GM10266 (cell line): ENCODE data around the gene E2F4.

Source experiments
- DNase-seq: peaks from one replicate; pipeline ENCODE4 v3.0.0; 2012; ENCODE audit errors: extremely low spot score
- CTCF ChIP-seq: IDR thresholded peaks from 2 replicates; pipeline ENCODE4 v1.5.1; 2012; ENCODE audit warnings: mild to moderate bottlenecking, low read depth; ENCODE audit not compliant: control insufficient read depth, insufficient read depth; ENCODE audit errors: missing control alignments

Gene E2F4

GRCh38 chr16:67207249-67208091, 15.5 kb downstream of the E2F4 start:
- TF ChIP-seq CTCF: no peak
- no peak for DNase-seq

- DNase-seq: no peak
- TF ChIP-seq CTCF: no peak
Observed at GRCh38 chr16:67208154-67208896, 16.4 kb downstream of the E2F4 start.

GRCh38 chr16:67209565-67209964, 17.6 kb downstream of the E2F4 start:
- no peak for TF ChIP-seq CTCF
- DNase-seq: no peak

GRCh38 chr16:67210069-67210937, 18.3 kb downstream of the E2F4 start:
- DNase-seq: no peak

GRCh38 chr16:67211674-67212073, 19.7 kb downstream of the E2F4 start:
- DNase-seq: no peak
- TF ChIP-seq CTCF: no peak

More at GRCh38 chr16:67210069-67210937, 18.3 kb downstream of the E2F4 start:
- no peak for TF ChIP-seq CTCF

DNA sequence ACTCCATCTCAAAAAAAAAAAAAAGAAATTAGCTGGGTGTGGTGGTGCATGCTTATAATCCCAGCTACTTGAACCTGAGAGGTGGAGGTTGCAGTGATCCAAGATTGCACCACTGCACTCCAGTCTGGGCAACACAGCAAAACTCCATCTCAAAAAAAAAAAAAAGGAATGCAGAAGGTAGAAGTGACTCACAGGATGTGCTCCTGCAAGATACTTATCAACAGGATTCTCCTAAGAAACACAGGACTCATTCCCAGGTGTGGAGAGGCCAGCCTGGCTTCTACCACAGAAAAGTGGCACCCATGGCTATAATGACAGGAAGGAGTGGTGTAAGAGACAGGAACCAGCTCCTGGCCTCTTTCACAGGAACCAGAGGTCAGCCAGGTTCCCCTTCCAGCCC, 20.8 kb downstream of the E2F4 start:
- no peak for TF ChIP-seq CTCF
- DNase-seq: no peak
